CMK (cell line): ENCODE measurements around the gene KDM7A.

Experiments used
- DNase-seq: peaks from one replicate; pipeline ENCODE4 v3.0.0-alpha.2; 2010; ENCODE audit warnings: low read depth

Gene KDM7A, protein sequence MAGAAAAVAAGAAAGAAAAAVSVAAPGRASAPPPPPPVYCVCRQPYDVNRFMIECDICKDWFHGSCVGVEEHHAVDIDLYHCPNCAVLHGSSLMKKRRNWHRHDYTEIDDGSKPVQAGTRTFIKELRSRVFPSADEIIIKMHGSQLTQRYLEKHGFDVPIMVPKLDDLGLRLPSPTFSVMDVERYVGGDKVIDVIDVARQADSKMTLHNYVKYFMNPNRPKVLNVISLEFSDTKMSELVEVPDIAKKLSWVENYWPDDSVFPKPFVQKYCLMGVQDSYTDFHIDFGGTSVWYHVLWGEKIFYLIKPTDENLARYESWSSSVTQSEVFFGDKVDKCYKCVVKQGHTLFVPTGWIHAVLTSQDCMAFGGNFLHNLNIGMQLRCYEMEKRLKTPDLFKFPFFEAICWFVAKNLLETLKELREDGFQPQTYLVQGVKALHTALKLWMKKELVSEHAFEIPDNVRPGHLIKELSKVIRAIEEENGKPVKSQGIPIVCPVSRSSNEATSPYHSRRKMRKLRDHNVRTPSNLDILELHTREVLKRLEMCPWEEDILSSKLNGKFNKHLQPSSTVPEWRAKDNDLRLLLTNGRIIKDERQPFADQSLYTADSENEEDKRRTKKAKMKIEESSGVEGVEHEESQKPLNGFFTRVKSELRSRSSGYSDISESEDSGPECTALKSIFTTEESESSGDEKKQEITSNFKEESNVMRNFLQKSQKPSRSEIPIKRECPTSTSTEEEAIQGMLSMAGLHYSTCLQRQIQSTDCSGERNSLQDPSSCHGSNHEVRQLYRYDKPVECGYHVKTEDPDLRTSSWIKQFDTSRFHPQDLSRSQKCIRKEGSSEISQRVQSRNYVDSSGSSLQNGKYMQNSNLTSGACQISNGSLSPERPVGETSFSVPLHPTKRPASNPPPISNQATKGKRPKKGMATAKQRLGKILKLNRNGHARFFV

GRCh38 chr7:140176811-140177702, at the start of gene KDM7A:
Gene KDM7A (minus strand): TSS chr7:140176983. CDS start chr7:140176937, 46 bp downstream.
- DNase-seq = peak; percentile 65

GRCh38 chr7:140225562-140226249, 48.9 kb upstream of the KDM7A start:
- no peak for DNase-seq

DNA sequence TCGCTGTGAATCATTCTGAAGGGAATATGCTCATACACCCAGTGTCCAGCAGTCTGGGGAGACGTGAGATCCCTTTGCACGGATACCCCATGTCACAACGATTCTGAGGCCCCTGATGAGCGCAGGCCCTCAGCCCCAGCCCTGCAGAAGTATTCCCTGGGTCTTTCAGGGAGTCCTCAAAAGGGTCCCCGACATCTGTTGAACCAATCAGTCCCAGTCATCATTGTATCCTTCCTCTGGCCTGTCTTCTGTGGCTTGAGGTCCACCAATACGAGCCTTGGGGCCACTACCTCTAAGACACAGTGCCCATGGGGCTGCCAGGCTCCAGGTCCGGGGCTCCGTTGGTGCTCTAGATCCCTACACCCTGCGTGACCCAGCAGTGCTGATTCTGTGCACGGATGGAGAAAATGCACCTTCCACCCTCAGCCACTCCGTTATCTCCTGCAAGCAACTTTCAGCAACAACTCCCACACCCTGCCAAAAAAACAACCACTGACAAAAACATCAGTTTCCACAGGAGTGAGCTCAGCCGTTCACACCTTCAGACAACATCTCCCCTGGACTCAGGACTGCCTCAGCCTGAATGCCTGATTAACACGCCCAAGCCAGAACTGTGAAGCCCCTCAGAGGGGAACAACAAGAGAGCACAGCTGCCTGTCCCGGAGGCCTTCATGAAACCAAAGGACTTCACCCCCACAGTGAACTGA, 46.9 kb upstream of the KDM7A start:
- DNase-seq = no peak

DNA sequence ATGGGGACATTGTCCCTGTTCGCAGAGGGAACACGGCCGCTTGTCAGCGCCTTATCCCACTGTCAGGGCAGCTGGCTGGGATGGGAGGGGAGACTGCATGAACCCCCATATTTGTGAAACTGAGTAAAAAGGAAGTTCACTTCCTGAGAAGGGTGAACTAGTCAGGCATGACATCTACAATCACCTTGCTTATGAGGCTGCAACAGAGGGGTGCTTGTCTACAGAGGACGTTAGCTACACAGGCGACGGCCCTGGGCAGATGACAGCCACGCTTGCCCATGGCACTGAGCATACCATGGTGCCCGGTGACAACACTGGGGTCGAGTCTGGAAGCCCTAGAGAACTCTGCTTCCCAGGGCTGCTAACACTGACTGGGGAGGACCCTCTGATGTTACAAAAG, 46.0 kb upstream of the KDM7A start:
- DNase-seq = no peak

DNA sequence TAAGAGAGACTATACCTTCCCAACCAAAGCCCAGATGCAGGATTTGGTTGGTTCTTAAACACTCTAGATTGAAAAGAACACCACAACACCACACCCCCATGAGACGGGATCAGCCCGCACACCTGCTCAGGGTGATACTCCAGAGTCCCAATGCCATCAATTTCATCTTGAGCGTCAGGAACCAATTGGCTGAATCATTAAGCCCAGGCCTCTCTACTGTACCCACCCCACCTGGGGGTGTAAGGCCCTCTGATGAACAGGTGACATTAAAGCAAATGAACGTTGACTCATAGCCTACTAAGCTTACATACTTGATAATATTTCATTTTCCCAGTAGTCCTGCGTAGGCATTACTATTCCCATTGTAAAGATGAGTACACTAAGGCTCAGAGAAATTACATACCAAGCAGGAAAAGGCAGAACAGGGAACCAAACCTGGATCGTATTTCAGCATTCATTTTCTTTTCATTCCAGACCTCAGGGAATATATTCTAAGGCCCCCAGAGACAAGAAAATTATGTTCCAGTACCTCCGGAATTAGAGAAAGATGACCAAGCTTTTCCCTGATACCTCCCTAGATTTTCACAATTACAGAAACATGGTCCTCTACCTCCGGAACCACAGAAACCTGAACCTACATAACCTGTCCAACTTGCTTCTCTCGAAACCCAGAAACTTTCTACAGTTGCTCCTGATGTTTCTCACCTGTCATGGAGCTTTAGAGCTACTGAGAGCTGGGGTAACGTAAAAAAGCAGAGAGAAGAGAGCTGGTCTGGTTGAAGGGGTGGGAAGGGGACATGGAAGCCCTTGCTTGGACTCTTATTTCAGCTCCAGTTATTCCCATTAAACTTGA, 43.1 kb upstream of the KDM7A start:
- DNase-seq = no peak

DNA sequence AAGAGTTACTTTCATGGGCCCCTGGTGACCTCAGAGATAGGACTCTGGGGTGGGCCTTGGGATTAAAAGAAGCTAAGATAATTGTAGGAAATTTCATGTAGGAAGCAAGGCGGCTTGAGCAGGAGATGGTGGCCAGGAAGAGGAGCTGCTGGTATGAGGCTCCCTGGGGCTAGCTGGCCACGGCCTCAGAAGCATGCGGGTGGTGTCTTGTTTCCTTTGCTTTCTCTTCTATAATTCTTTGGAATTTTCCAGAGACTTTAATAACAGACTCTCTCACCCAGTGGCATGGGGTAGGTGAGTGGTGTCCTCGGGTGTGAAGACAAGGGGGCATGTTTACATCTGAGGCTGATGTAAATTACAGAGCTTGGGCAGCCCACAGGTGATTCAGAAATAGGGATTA, 41.9 kb upstream of the KDM7A start:
- DNase-seq = no peak

GRCh38 chr7:140217750-140218501, 41.1 kb upstream of the KDM7A start:
- no peak for DNase-seq

- DNase-seq = no peak
These were observed 38.5 kb upstream of the KDM7A start for GRCh38 chr7:140215281-140215680.

DNA sequence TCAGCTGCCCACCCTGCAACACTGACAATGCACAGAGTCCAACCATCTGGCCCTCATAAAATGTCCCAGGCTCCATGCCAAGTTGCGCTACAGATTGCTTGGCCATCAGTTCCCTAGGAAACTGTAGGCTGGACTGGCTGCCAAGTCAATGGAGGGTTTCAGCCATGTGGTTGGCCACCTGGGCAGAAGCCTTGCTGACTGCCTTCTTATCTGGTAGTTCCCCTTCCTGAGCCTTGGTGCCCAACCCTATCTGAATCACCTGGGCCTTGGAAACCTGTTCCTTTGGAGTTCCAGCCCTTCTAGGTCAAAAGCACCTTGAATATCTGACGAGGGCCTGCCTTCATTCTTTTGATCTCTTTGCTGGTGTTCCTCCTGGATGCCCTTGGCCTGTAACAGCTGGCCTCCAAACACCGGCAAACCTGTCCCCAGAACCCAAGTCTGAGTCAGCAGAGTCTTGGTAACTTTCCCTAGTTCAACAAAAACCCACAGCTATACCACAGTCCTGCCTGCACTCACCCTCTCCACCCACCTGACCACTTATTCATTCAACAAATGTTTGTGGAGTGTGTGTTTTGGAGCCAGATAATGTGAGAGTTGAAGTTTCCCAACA, 37.4 kb upstream of the KDM7A start:
- no peak for DNase-seq

DNA sequence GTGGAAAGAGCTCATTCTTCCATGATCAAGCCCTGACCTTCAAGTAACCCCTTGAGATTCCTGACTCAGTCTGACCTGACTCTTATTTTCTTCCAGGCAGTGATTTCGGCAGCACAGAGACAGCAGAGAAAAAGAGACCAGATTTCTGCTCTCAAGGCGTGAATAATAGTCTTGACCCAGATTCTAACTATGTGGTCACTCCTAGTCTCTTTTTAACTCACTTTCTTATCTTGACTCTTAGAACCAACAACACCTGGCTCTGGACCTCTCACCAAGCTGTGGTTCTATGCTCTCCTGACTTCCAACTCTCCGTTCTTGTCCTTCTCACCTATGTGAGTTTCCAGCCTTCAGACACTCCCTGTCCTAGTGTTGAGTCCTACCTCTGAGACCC, 36.9 kb upstream of the KDM7A start:
- no peak for DNase-seq

DNA sequence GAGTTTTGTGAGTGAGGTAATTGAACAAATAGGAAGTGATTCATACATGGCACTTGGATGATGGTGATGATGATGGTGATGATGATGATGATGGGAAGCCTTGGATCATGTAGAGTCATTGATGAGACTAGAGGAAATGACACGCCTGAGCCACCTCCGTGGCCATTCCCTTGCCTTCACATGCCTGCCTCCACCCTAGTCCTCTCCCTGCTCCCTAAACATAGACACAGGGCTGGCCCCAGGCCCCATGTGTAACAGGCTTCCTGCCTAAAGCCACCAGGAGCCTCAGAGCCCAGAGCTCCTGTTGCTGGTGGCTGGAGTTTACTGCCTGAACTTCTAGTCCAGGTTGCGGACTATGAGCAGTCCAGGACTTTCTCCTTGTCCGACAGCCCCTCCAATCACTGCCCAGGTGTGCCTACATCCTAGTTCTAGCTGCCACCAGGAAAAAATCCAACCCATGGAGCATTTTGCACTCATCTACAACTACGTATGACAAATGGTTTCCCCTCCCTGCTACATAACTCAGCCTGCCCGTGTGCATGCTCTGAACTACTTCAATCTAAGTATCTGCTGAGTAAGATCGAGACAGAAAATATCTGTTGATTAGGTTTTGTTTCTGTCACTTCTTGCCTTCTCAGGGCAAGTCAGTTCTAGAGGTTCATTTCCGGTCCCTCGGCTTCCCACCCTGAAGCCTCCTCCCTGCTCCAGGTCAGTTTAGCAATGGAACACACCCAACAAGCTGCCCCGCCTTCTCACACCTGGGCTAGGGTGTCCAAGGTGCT, 35.5 kb upstream of the KDM7A start:
- DNase-seq = no peak

- DNase-seq = no peak
These were observed 34.9 kb upstream of the KDM7A start for GRCh38 chr7:140211698-140212097.

DNA sequence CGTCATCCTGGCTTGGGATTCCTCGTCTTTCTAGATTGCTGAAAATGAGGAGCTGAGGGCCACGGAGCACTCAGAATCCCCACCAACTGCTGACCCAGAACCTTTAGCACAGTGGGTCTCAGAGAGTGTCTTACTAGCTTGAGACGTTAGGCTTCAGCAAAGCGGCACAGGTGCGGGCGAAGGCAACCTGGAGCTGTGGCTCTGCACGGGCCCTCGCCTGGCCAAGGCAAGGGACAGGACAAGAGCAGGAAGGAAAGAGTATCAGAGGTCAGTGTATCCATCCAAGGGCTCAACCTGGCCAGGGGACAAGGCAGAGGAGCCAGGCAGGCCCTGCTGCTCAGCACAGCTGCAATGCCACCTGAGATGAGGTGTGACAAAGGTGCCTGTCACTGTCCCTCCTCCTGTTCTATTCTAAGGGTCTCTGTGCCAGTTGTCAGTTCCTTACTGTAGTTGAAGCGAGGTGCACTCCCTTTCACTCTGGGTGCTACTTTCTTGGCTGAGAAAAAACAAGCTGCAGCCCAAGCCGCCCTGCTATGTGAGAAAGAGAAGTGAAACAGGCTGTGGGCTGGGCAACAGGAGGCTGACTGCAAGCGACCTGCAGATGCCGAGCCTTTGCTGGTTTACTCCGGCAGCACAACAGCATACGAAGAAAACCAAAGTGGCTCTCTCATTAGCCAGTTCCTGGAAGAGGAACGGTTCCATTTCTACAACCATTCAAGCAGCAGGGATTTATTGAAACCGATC, 33.3 kb upstream of the KDM7A start:
- no peak for DNase-seq

- no peak for DNase-seq
These were observed 30.0 kb upstream of the KDM7A start for GRCh38 chr7:140206616-140207389.

DNA sequence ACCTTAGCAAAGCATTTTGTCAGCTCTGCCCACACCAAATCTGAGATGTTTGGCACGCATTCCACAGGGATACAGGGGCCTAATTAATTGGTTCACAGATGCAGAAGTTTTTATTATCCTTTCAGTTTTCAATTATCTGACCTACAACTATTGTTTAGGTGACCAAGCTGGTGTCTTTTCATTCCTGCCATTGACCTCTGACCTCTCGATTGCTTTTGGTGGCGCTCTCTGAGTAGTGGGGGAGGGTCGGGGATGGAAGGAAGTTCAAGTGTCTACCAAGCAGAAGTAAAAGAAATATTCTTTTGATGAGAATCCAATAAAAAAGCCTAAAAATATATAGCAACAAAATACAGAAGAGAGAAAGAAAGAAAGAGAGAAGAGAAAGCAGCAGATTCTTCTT, 28.8 kb upstream of the KDM7A start:
- DNase-seq = no peak

DNA sequence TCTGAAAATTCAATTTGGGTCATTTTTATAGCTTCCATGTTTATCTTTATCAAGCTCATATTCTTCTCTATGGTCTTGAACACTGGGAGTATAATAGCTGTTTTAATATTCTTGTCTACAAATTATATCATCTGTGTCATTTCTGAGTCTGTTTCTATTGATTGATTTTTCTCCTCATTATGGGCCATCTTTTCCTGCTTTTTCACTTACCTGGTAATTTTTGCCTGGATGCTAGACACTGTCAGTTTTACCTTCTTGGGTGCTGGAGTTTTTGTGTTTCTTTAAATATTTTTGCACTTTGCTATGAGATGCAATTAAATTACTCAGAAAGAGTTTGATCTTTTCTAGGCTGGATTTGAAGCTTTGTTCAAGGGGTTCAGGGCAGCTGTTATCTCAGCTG, 26.8 kb upstream of the KDM7A start:
- DNase-seq = no peak
